Sigmoid colon (tissue), 7 donors: ENCODE results near the gene LYPD6B. TPM values are rescaled to one million over a fixed set of nuclear protein-coding genes. Genes with fewer than 3 reads are reported as not detected.

Source experiments
- DNase-seq: peaks from one replicate; pipeline ENCODE4 v3.0.0-alpha.2; 2019
- H3K27ac ChIP-seq, 4 donors: fragments of 200-600 bp; sonication (generic); one replicate each; pipeline ENCODE4 v1.5.1; 2016 to 2019; ENCODE audit warnings: mild to moderate bottlenecking in 1 of 4
- H3K27me3 ChIP-seq, 3 donors: fragments of 200-600 bp; sonication (generic); one replicate each; pipeline ENCODE4 v1.5.1; 2019; ENCODE audit warnings: mild to moderate bottlenecking in 1 of 3
- H3K36me3 ChIP-seq, 4 donors: fragments of 200-600 bp; sonication (generic); one replicate each; pipeline ENCODE4 v1.5.1; 2016 to 2019
- H3K4me1 ChIP-seq, 4 donors: fragments of 200-600 bp; sonication (generic); one replicate each; pipeline ENCODE4 v1.5.1; 2017 to 2019
- H3K4me3 ChIP-seq, 4 donors: fragments of 200-600 bp; sonication (generic); one replicate each; pipeline ENCODE4 v1.5.1; 2017 to 2019; ENCODE audit warnings: mild to moderate bottlenecking in 2 of 4, moderate library complexity in 1 of 4
- H3K9me3 ChIP-seq, 4 donors: fragments of 200-600 bp in 3 of 4; sonication (generic) in 3 of 4; one replicate each; pipeline versions ENCODE4 v1.5.1 to v1.6.1; 2013 to 2019
- CTCF ChIP-seq, 4 experiments: fragments of 450-650 bp in 3 of 4; fragments of 200-600 bp in 1 of 4; IDR thresholded peaks; one replicate each; pipeline ENCODE4 v1.5.1; 2016 to 2019; ENCODE audit warnings: antibody characterized with exemption in 4 of 4, mild to moderate bottlenecking in 3 of 4, moderate library complexity in 2 of 4
- EP300 ChIP-seq, 4 donors: sonication (generic); formaldehyde crosslinking; IDR thresholded peaks; one replicate each; pipeline ENCODE4 v1.6.1; 2017; ENCODE audit warnings: antibody characterized with exemption in 4 of 4
- POLR2A ChIP-seq, 2 donors: fragments of 450-650 bp; IDR thresholded peaks; one replicate each; pipeline ENCODE4 v1.6.1; 2016; ENCODE audit warnings: antibody characterized with exemption in 2 of 2, mild to moderate bottlenecking in 2 of 2, moderate library complexity in 2 of 2
- POLR2AphosphoS5 ChIP-seq, 4 donors: sonication (generic); formaldehyde crosslinking; IDR thresholded peaks; one replicate each; pipeline ENCODE4 v1.6.1; 2017; ENCODE audit warnings: antibody characterized with exemption in 4 of 4
- WGBS, 2 donors: extraction: QIAGEN DNeasy Blood & Tissue Kit; methylation state at CpG; one replicate each; pipeline ENCODE4 v1.1.7; 2013; 5-methylcytosine and 5-hydroxymethylcytosine counted together
- intact Hi-C: fragments of 100-400 bp; cut with DNase I; formaldehyde crosslinking; loops from one replicate; pipeline ENCODE4 v1.15.1; 2023
- polyA plus RNA-seq, 3 donors: library from polyadenylated mRNA; stranded (reverse); fragments of 200-250 nt; gene quantifications; one replicate each; pipeline ENCODE4 v1.2.3, GENCODE V29; 2013
- total RNA-seq, 4 donors: library from RNA; depleted of rRNA; stranded (reverse); fragments of >200 nt; gene quantifications; one replicate each; pipeline ENCODE4 v1.1.0, GENCODE V29; 2016
- donor health status: healthy with polysubstance abuse.
- donor health status: Bipolar disorder and iron deficiency.
- donor health status: healthy.

The LYPD6B gene
- total and polyA plus RNA-seq, 7 donors = 0.66 to 2.1 (median 1.5) TPM; not detected in 3

GRCh38 chr2:149020432-149020851 lies 18.1 kb upstream of the LYPD6B start:
- no peak for TF ChIP-seq EP300 (IDR thresholded peaks at IDR 0.05)
- no peak for TF ChIP-seq CTCF (IDR thresholded peaks at IDR 0.05)
- TF ChIP-seq POLR2AphosphoS5 (IDR thresholded peaks at IDR 0.05) = no peak
- TF ChIP-seq POLR2A (IDR thresholded peaks at IDR 0.05) = no peak
- Histone ChIP-seq H3K27ac (no peak overlapping the region), H3K4me1 (peaks cover 0 to 5% (median 2%) of the 10 kb centered on the region in 4 donors), H3K36me3 (no peaks in the 10 kb centered on the region), H3K9me3 (no peaks in the 10 kb centered on the region), H3K4me3 (no peak overlapping the region), H3K27me3 (no peaks in the 10 kb centered on the region)
- DNase-seq = no peak
- 17 to 73% methylated on average over 10 of the region's 10 CpGs for WGBS, 2 donors
- intact Hi-C loops = no loop called here

- 84 to 87% methylated on average over 5 of the region's 5 CpGs for WGBS, 2 donors
- intact Hi-C loops = no loop called here
- TF ChIP-seq EP300 (IDR thresholded peaks at IDR 0.05) (no peak), CTCF (IDR thresholded peaks at IDR 0.05) (no peak), POLR2A (IDR thresholded peaks at IDR 0.05) (no peak), POLR2AphosphoS5 (IDR thresholded peaks at IDR 0.05) (no peak)
- Histone ChIP-seq H3K27ac (no peak overlapping the region), H3K36me3 (no peaks in the 10 kb centered on the region), H3K27me3 (no peaks in the 10 kb centered on the region), H3K9me3 (no peaks in the 10 kb centered on the region), H3K4me3 (no peak overlapping the region), H3K4me1 (peaks cover 0 to 5% (median 2%) of the 10 kb centered on the region in 4 donors)
- no peak for DNase-seq
These were observed 17.2 kb upstream of the LYPD6B start for GRCh38 chr2:149021271-149021719.

GRCh38 chr2:149021761-149022160 lies 16.7 kb upstream of the LYPD6B start:
- no peaks in the 10 kb centered on the region for H3K36me3 ChIP-seq
- H3K9me3 ChIP-seq = no peaks in the 10 kb centered on the region
- no peaks in the 10 kb centered on the region for H3K27me3 ChIP-seq
- DNase-seq = no peak
- 88 to 93% methylated on average over 6 of the region's 6 CpGs for WGBS, 2 donors
- intact Hi-C loops = no loop called here
- no peak overlapping the region for H3K27ac ChIP-seq
- no peak overlapping the region for H3K4me3 ChIP-seq
- H3K4me1 ChIP-seq = peaks cover 0 to 5% (median 2%) of the 10 kb centered on the region in 4 donors
- no peak for TF ChIP-seq CTCF (IDR thresholded peaks at IDR 0.05)
- TF ChIP-seq POLR2A (IDR thresholded peaks at IDR 0.05) = no peak
- no peak for TF ChIP-seq EP300 (IDR thresholded peaks at IDR 0.05)
- TF ChIP-seq POLR2AphosphoS5 (IDR thresholded peaks at IDR 0.05) = no peak

- 85 to 87% methylated on average over 6 of the region's 6 CpGs for WGBS, 2 donors
- DNase-seq = no peak
- Histone ChIP-seq H3K27ac (no peak overlapping the region), H3K27me3 (no peaks in the 10 kb centered on the region), H3K9me3 (no peaks in the 10 kb centered on the region), H3K36me3 (no peaks in the 10 kb centered on the region), H3K4me1 (no peaks in the 10 kb centered on the region), H3K4me3 (no peak overlapping the region)
- TF ChIP-seq CTCF (IDR thresholded peaks at IDR 0.05) (no peak), POLR2AphosphoS5 (IDR thresholded peaks at IDR 0.05) (no peak), POLR2A (IDR thresholded peaks at IDR 0.05) (no peak), EP300 (IDR thresholded peaks at IDR 0.05) (no peak)
- intact Hi-C loops = no loop called here
These were observed 15.4 kb upstream of the LYPD6B start for GRCh38 chr2:149023091-149023490.
